ENCODE data around the gene CHST4. TPM values are rescaled to one million over a fixed set of nuclear protein-coding genes. Genes with fewer than 3 reads are reported as not detected.
"Not testable (repeated sequence)": the region's sequence is repeated elsewhere in the genome, so short reads cannot be mapped to it uniquely, and the experiment has no call there.

Gene CHST4
- total and polyA plus RNA-seq, 7 donors, result 0.07 TPM; not detected in 6

DNA sequence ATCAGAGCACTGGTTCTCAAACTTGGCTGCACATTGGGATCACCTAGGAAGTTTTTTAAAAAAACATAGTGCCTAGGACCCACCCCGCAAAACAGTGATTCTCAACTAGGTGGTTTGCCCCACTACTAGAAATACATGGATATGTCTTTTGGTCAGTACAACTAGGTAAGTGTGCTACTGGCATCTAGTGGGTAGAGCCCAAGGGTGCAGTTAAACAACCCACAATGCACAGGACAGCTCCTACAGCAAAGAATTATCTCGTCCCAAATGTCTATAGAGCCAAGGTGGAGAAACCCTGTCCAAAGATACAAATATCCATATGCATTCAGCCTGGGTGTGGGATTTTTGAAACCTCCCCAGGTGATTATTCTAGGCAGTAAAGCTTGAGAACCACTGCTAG, 25.3 kb upstream of the CHST4 start:
- no peaks in the 10 kb centered on the region for H3K27me3 ChIP-seq
- no peaks in the 10 kb centered on the region for H3K4me1 ChIP-seq
- WGBS, 2 donors, result 84 to 88% methylated on average over 2 of the region's 2 CpGs
- intact Hi-C loops (cut with DNase I), result no loop called here
- TF ChIP-seq POLR2AphosphoS5 (IDR thresholded peaks at IDR 0.05) (no peak), POLR2A (IDR thresholded peaks at IDR 0.05) (no peak), EP300 (IDR thresholded peaks at IDR 0.05) (no peak)
- TF ChIP-seq, protein P1, sequence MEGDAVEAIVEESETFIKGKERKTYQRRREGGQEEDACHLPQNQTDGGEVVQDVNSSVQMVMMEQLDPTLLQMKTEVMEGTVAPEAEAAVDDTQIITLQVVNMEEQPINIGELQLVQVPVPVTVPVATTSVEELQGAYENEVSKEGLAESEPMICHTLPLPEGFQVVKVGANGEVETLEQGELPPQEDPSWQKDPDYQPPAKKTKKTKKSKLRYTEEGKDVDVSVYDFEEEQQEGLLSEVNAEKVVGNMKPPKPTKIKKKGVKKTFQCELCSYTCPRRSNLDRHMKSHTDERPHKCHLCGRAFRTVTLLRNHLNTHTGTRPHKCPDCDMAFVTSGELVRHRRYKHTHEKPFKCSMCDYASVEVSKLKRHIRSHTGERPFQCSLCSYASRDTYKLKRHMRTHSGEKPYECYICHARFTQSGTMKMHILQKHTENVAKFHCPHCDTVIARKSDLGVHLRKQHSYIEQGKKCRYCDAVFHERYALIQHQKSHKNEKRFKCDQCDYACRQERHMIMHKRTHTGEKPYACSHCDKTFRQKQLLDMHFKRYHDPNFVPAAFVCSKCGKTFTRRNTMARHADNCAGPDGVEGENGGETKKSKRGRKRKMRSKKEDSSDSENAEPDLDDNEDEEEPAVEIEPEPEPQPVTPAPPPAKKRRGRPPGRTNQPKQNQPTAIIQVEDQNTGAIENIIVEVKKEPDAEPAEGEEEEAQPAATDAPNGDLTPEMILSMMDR (IDR thresholded peaks at IDR 0.05), result no peak
- H3K27ac ChIP-seq, result no peak overlapping the region
- no peaks in the 10 kb centered on the region for H3K36me3 ChIP-seq
- DNase-seq, result no peak
- no peak overlapping the region for H3K4me3 ChIP-seq
- H3K9me3 ChIP-seq, result no peaks in the 10 kb centered on the region

DNA sequence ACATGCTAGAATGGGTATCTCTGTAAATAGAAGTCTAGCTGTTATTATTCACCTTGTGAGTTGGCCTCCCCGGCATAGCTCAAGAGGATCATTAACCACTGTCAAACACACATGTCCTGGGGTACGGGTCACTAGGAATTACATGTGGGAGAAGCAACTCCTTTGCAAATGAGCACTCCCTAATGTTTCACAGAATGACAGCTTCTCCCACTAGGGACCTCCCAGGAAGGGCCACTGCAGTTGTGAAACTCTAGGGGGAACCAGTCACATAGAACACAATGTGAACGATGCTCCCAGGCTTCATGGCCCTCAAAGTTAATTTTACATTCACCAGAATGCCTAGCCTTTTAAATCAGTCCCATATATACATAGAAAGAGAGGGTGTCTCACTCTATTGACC, 24.7 kb upstream of the CHST4 start:
- no peak for DNase-seq
- intact Hi-C loops (cut with DNase I), result no loop called here

DNA sequence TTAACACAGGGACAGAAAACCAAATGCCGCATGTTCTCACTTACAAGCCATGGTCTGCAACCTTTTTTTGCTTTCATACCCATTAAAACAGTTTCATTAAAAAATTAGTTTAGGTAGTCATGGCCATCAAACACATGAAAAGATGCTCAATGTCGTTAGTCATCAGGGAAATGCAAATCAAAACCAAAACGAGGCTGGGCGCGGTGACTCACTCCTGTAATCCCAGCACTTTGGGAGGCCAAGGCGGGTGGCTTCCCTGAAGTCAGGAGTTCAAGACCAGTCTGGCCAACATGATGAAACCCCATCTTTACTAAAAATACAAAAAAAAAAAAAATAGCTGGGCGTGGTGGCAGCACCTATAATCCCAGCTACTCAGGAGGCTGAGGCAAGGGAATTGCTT, 22.2 kb upstream of the CHST4 start:
- H3K4me1 ChIP-seq; H3K36me3 ChIP-seq; H3K4me3 ChIP-seq; H3K27me3 ChIP-seq; DNase-seq; intact Hi-C loops (cut with DNase I); H3K9me3 ChIP-seq; H3K27ac ChIP-seq: not testable (repeated sequence)
- WGBS, 2 donors, result 75 to 82% methylated on average over 7 of the region's 7 CpGs

More for the DNA sequence above, 24.7 kb upstream of the CHST4 start:
- TF ChIP-seq, protein P1 (IDR thresholded peaks at IDR 0.05), result no peak
- TF ChIP-seq POLR2A (IDR thresholded peaks at IDR 0.05) (no peak), EP300 (IDR thresholded peaks at IDR 0.05) (no peak), POLR2AphosphoS5 (IDR thresholded peaks at IDR 0.05) (no peak)
- no peaks in the 10 kb centered on the region for H3K27me3 ChIP-seq
- no peak overlapping the region for H3K4me3 ChIP-seq
- no peaks in the 10 kb centered on the region for H3K4me1 ChIP-seq
- no peaks in the 10 kb centered on the region for H3K9me3 ChIP-seq
- no peak overlapping the region for H3K27ac ChIP-seq
- WGBS, 2 donors, result 49 to 63% methylated on average over 3 of the region's 3 CpGs
- H3K36me3 ChIP-seq, result no peaks in the 10 kb centered on the region

DNA sequence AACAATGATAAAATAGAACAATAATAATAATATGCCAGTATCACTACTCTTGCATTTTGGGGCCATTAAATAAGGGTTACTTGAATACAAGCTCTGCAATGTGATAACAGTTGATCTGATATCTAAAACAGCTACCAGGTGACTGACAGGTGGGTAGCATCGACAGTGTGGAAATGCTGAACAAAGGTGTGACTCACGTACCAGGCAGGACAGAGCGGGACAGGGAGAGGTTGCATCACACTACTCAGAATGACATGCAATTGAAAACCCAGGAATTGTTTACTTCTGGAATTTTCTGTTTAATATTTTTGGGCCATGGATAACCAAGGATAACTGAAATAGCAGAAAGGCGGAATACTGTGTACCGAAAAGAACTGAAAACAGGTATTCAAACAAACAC, 21.3 kb upstream of the CHST4 start:
- no peak for TF ChIP-seq POLR2AphosphoS5 (IDR thresholded peaks at IDR 0.05)
- TF ChIP-seq, protein P1 (IDR thresholded peaks at IDR 0.05), result no peak
- no peak for TF ChIP-seq EP300 (IDR thresholded peaks at IDR 0.05)
- TF ChIP-seq POLR2A (IDR thresholded peaks at IDR 0.05), result no peak
- Histone ChIP-seq H3K27me3 (no peaks in the 10 kb centered on the region), H3K4me1 (no peaks in the 10 kb centered on the region), H3K36me3 (no peaks in the 10 kb centered on the region), H3K9me3 (no peaks in the 10 kb centered on the region), H3K27ac (no peak overlapping the region), H3K4me3 (no peak overlapping the region)
- intact Hi-C loops (cut with DNase I), result no loop called here
- 89 to 93% methylated on average over 5 of the region's 5 CpGs for WGBS, 2 donors
- DNase-seq, result no peak

DNA sequence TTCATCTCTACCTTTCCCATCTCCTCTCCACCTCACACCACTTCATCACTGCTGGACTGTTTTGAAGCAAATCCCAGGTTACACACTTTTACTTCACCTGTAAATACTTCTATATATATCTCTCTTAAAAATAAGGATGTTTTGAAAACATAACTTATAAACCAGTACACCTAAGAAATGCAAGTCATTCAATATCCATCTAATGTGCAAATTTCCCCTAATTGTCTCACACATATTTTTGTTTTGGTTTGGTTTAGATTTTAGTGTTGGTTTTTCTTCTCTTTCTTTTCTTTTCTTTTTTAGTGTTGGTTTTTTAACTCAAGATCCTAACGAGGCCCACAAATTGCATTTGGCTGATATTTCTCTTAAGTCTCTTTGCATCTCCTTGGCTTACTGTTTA, 19.2 kb upstream of the CHST4 start:
- Histone ChIP-seq H3K36me3 (no peaks in the 10 kb centered on the region), H3K27me3 (no peaks in the 10 kb centered on the region), H3K4me1 (no peaks in the 10 kb centered on the region), H3K27ac (no peak overlapping the region), H3K4me3 (no peak overlapping the region), H3K9me3 (no peaks in the 10 kb centered on the region)
- 76 to 77% methylated on average over 1 of the region's 1 CpG for WGBS, 2 donors
- no peak for DNase-seq
- TF ChIP-seq POLR2A (IDR thresholded peaks at IDR 0.05) (no peak), POLR2AphosphoS5 (IDR thresholded peaks at IDR 0.05) (no peak), EP300 (IDR thresholded peaks at IDR 0.05) (no peak)
- TF ChIP-seq, protein P1 (IDR thresholded peaks at IDR 0.05), result no peak
- intact Hi-C loops (cut with DNase I), result no loop called here
